CD4-positive, alpha-beta T cell treated with Interleukin-15 for 1 hour (primary cell): ENCODE results near the gene RALGAPB.
"Not testable (repeated sequence)": the region's sequence is repeated elsewhere in the genome, so short reads cannot be mapped to it uniquely, and the experiment has no call there.

Experiments used
- DNase-seq: peaks from one replicate; pipeline ENCODE4 v3.0.0-alpha.2; 2020

The RALGAPB gene

GRCh38 chr20:38499366-38499765 is 26.7 kb downstream of the RALGAPB start:
- DNase-seq, result no peak

DNA sequence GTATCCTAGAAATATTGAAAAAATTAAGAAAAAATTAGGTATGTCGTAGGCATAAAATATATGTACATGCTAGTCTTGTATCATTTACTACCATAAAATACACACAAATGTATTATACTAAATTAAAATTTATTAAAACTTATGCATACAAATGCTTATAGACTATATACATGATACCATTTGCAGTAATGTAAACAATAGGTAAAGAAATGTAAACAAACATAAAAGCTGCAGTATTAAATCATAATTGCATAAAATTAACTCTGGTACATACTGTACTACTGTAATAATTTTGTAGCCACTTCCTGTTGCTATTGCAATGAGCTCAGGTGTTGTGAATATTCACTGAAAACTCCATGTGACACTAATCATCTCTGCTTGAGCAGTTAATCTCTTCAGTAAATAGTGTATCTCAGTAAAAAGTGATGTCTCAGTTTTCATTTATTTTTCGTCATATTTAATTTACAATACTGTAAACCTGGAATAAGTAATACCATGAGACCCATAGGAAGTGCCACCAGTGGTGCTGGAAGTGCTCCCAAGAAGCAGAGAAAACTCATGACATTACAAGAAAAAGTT is 29.3 kb downstream of the RALGAPB start:
- DNase-seq, result no peak

GRCh38 chr20:38504368-38505090 is 31.9 kb downstream of the RALGAPB start:
- DNase-seq, result no peak

DNA sequence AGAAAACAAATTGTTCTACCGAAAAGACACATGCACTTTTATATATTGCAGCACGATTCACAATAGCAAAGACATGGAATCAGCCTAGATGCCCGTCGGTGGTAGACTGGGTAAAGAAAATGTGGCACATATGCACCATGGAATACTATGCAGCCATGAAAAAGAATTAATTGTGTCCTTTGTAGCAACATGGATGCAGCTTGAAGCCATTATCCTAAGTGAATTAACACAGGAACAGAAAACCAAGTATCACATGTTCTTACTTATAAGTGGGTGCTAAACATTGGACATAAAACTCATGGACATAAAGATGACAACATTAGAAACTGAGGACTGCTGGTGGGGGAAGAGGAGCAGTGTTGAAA is 32.4 kb downstream of the RALGAPB start:
- no peak for DNase-seq

GRCh38 chr20:38511726-38512125 is 39.1 kb downstream of the RALGAPB start:
- DNase-seq, result not testable (repeated sequence)

DNA sequence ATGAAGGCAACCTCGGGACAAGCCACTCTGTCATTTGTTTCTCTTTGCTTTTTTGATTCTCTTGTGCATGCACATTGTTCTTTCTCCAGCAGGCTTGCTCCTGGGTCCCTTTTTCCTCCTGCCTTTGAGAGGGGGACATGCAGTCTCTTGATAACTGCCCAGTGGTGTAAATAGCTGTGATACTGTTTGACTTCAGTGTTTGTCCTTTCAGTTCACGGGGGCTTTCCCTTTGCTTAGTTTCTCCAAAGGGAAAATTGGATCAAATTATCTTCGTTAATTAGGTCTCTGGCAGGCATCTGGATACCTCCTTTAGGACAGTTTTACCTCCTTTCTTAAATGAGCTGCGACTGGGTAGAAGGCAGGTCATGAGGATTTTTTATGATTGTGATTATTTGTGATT is 41.5 kb downstream of the RALGAPB start:
- no peak for DNase-seq

GRCh38 chr20:38514947-38515346 is 42.3 kb downstream of the RALGAPB start:
- no peak for DNase-seq

DNA sequence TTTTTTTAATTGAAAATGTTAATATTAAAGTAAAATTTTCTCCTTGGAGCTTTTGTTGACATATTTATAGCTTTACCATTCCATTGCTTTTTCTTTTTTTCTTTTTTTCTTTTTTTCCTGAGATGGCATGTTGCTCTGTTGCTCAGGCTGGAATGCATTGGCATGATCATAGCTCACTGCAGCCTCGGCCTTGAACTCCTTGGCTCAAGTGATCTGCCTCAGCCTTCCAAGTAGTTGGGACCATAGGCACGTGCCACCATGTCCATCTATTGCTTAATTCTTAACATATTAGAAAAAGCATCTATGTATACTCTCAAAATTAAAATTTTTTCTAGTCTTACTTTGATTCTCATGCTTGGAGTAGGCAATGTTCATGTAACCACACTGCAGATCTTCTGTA is 43.0 kb downstream of the RALGAPB start:
- DNase-seq, result no peak

- no peak for DNase-seq
Observed at GRCh38 chr20:38519426-38519825, 46.8 kb downstream of the RALGAPB start.

DNA sequence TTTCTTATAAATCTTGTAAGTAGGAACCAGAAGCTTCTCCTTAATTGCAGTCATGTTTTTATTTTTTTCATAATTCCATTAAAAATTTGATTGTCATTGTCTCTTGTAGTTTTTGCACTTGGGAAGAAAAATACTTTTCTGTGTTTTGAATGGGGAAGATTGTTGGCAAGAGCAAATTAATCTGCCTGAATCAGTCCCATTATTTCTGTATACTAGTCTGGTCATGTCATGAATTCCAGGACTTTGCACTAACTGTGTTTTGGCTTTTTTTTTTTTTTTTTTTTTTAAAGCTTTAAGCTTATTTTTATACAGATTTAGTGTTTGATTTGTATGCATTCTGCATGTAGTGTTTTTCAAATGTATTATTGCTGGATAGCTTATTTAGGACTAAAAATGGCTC is 47.6 kb downstream of the RALGAPB start:
- DNase-seq, result no peak

GRCh38 chr20:38523697-38524096 is 51.1 kb downstream of the RALGAPB start:
- DNase-seq, result no peak

DNA sequence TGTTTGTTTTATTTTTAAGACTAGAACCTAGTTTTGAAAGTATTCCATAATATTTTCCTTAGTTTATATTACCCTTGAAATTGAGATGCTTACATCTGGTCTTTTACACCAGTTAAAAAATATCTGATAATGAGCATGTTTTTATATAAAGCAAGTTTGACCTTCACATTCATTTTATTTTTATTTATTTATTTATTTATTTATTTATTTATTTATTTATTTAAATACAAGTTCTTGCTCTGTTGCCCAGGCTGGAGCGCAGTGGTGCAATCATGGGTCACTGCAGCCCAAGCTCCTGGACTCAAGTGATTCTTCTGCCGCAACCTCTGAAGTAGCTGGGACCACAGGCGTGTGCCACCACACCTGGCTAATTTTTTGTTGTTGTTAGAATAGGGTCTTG is 55.5 kb downstream of the RALGAPB start:
- no peak for DNase-seq

GRCh38 chr20:38531021-38531420 is 58.4 kb downstream of the RALGAPB start:
- DNase-seq, result no peak

DNA sequence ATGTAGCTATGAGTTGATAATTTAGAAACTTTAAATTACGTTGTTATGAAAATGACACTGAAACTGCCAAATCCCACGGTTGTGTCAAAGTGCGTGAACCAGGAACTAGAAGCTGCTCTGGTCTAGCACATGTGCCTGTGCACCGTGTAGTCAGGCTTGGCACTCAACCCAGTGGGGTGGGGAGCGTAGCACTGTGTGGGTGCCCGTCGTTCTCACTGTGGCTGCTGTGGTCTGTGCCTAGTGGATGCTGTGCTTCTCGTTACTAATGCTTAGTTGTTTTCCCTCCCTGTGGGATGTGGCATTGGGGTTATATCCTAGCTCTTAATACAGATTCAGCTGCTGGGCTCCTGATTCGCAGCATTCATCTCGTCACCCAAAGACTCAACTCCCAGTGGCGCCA is 62.1 kb downstream of the RALGAPB start:
- DNase-seq, result no peak

DNA sequence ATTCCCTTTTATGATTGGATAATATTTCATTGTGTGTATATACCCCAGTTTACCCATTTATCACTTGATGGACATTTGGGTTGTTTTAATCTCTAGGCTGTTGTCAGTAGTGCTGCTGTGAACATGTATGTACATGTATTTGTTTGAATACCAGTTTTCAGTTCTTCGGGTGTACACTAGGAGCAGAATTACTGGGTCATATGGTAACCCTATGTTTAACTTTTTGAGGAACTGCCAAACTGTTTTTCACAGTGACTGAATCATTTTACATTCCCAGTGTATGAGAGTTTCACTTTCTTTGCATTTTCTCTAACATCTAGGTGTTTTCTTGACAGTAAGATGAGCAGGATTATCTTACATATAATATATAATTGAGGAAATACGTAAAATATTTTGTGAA is 63.7 kb downstream of the RALGAPB start:
- no peak for DNase-seq

DNA sequence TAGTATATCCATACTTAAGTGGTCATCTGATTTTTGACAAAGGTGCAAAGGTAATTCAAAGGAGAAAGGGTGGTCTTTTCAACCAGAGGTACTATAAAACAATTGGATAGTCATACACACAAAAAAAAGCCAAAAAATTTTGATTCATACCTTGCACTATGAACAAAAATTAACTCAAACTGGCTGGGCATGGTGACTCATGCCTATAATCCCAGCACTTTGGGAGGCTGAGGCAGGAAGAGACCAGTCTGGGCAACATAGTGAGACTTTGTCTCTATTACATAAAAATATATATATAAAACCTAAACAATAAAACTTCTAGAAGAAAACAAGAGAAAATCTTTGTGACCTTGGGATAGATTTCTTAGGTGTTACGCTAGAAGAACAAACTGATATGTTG is 64.5 kb downstream of the RALGAPB start:
- DNase-seq, result no peak

DNA sequence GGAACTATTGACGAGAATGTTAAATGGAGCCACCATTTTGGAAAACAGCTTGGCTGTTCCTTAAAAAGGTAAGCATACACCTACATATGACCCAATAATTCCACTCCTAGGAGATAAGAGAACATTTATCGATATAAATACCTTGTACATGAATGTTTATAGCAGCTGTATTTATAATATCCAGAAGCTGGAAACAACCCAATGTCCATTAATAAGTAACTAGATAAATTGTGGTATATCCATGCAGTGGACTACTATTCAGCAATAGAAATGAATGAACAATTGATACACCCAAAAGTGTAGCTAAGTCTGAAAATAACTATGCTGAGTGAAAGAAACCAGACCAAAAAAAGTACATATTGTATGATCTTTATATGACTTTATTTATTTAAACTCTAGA is 66.1 kb downstream of the RALGAPB start:
- no peak for DNase-seq

DNA sequence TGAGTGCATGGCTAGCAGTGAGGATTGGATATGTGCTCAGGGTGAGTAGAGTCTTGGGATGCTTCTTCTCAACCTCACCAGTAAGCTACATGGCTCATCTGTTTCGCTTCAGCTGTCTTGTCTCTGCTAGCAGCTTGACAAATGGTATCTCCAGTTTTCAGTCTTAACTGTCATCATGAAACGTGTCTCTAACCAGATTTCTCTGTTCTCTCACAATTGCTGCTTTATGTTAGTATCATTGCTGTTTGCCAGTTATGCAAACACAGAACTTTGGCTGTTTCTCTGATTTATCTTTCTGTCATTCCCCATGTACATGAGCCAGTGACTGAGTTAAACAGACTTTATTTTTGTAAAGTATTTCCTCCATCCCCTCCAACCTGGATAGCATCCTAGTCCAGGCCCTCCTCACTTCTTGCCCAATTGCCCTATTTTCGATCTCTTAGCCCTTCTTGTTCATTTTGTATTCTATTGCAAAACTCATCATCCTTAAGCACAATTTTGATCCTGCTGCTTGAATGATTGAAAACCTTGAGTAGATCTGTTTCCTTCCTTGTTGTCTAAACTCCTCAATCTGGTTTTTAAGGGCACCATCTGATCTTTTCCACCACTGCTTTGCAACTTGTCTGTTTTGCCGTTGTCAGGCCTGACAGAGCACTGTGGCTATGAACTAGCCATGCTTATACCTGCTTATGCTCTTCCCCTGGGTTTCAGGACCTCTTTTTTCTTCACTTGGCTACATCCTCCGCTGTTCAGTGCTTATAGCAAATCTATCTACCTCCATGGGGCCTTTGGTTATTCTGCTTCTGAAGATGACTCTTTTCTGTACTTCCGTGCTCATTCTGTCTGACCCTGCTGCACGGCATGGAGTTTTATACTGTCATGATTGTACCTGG is 70.6 kb downstream of the RALGAPB start:
- no peak for DNase-seq

- no peak for DNase-seq
Observed at GRCh38 chr20:38545771-38546170, 73.1 kb downstream of the RALGAPB start.

DNA sequence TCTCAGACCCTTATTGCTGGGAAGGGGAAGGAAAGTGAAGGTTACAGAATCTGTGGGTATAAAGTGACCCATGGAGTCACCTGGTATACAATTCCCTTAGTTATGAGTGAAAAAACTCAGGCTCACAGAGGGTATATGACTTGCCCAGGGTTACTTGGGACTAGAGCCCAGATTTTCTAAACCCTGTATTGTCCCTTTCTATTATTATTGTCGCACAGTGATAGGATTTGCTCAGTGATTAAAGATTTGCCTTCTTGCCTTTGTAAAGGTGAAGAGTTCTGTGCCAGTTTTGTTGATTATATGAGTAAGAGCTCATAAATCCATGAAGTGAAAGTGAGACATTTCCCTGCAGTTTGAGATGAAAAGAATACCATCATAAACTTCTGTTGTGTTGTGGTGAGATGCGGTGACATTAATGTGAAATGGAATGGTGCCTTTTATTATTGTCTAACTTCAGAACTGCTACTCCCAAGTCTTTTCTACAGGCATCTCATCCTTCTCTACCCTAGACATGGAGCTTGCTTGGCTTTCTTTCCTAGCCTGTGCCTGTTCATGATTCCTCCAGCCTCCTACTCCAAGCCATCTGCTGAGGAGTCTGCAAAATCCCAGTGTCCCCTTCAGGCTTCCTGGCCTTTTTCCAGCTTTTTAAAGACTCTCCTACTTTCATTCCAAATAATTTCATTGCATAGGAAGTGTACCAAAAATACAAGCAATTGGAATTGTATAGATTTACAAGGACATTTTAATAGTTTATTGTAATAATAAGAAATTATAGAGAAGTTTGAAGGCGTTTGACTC is 74.8 kb downstream of the RALGAPB start:
- no peak for DNase-seq

- no peak for DNase-seq
Observed at GRCh38 chr20:38548356-38549083, 75.9 kb downstream of the RALGAPB start.

DNA sequence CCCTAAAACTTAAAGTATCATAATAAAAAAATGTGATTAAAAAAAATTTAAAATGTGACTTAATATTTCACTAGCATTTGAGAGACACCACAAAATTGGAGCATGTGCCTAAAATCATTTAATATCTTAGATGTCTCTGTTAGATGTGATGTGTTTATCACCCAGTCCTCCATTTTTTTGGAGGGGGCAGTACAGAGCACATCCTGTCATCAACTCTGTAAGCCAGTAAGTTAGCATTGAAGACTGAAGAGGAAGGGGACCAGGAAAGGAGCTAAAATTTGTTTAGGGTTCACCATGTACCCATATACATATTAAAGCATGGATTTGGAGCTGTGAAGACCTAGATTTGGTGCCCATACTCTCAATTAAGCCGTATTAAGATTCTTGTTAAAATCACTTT is 77.6 kb downstream of the RALGAPB start:
- DNase-seq, result no peak
